ENCODE measurements around the gene MROH2B. TPM values are rescaled to one million over a fixed set of nuclear protein-coding genes. Genes with fewer than 3 reads are reported as not detected.

MROH2B gene
- total and polyA plus RNA-seq, 2 of the 13 experiments (the other 11 are each of a cell fraction or from before 2014, with no cell fraction given), result not detected

- TF ChIP-seq ZNF276 (CRISPR knock-in tag; IDR thresholded peaks at IDR 0.05; ENCODE audit: low read depth) (no peak), CSRNP1 (CRISPR knock-in tag; IDR thresholded peaks at IDR 0.05) (no peak), JUNB (CRISPR knock-in tag; IDR thresholded peaks at IDR 0.05; ENCODE audit: borderline replicate concordance) (no peak), HDAC2 (CRISPR knock-in tag; IDR thresholded peaks at IDR 0.05) (peak; percentile 85), NRL (CRISPR knock-in tag; IDR thresholded peaks at IDR 0.05; ENCODE audit: borderline replicate concordance) (no peak), ZNF547 (CRISPR knock-in tag; IDR thresholded peaks at IDR 0.05) (no peak), BATF2 (CRISPR knock-in tag; IDR thresholded peaks at IDR 0.05) (no peak), IRF2 (CRISPR knock-in tag; IDR thresholded peaks at IDR 0.05) (peak; percentile 70; the same call in 1 of the 2 replicates), ZNF556 (CRISPR knock-in tag; IDR thresholded peaks at IDR 0.05; ENCODE audit: borderline replicate concordance) (no peak; the same call in 1 of the 2 replicates), MED1 (CRISPR knock-in tag; IDR thresholded peaks at IDR 0.05) (peak; percentile 91), MEIS2 (CRISPR knock-in tag; IDR thresholded peaks at IDR 0.05) (0 out of 2 replicates have a peak, but pooled peaks have one; percentile 55), ZBTB26 (CRISPR knock-in tag; IDR thresholded peaks at IDR 0.05; ENCODE audit: borderline replicate concordance) (no peak), ZNF12 (CRISPR knock-in tag; IDR thresholded peaks at IDR 0.05) (peak; percentile 17; the same call in 1 of the 2 replicates), CEBPZ (IDR thresholded peaks at IDR 0.05; ENCODE audit: low read length) (no peak), ELF3 (CRISPR knock-in tag; IDR thresholded peaks at IDR 0.05) (peak; percentile 84), ZKSCAN8 (CRISPR knock-in tag; IDR thresholded peaks at IDR 0.05; ENCODE audit: borderline replicate concordance) (peak; percentile 75; the same call in 1 of the 2 replicates)
These were observed 79.8 kb downstream of the MROH2B start (continued) for GRCh38 chr5:40991168-40991980.

Measured in HepG2 (cell line).